ENCODE data around the gene CD58.
A peak's percentile ranks its signal among the peaks of the same experiment; 100 is the strongest.

Gene CD58

DNA sequence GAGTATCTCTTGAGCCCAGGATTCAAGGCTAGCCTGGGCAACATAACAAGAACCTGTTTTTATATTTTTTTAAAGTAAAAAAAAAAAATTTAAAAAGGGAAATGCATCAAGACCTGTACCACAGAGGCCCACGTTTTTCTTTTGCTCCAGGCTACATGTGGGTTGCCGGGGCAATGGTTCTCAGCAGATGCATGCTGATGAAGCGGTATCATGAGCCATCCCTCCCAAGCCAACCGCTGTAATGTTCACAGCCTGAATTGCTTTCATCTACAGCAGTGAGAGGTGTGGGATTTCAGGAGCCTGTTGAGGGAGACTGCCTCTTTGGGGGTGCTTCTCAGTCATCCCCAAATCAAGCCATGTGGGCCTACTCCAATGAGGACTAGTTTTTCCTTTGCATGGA, 60.5 kb downstream of the CD58 start:
- DNase-seq (ENCODE audit: low read depth, low spot score), result no peak

DNA sequence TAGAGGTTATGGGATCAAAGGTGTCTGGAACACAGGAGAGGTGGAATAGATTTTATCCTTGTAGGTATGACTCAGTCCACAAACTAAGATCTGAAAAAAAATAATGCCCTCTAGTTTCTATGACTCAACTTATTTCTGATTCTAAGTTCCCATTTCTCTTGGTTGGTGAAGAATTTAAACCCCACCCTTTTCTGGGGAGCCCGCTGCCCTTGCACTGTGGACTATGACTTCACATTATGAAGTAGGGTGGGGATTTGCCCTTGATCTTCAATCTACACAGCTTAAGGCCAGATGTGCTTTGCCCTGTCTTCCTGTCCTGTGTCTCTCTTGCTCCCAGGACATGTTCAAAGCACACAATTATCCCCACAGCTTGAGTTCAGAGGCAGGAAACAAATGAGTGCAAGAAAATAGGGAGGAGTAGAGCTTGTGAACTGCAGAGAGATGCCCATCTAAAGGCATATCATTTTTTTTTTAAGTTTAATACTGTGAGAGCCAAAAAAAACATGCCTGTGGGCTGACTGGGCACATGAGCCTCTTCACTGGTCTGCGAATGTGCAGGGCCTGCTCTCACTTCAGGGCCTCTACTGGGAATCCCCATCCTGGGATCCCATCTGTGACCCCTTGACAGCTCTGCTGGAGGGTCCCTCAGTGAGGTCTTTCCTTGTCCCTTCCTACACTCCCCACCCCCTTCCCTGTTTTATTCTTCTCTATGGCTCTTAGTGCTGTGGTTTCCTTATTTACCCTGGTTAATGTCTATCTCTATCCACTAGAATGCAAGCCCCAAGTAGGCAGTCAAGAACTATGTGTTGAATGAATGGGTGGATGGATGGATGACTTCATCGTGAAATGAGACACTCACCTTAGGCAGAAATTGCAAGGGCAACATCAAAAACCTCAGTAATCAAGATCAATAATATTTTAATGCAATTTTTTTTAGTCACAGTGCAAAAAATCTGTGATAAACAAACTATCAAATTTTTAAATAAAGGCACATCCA, 61.5 kb downstream of the CD58 start:
- DNase-seq (ENCODE audit: low read depth, low spot score), result peak; percentile 69

DNA sequence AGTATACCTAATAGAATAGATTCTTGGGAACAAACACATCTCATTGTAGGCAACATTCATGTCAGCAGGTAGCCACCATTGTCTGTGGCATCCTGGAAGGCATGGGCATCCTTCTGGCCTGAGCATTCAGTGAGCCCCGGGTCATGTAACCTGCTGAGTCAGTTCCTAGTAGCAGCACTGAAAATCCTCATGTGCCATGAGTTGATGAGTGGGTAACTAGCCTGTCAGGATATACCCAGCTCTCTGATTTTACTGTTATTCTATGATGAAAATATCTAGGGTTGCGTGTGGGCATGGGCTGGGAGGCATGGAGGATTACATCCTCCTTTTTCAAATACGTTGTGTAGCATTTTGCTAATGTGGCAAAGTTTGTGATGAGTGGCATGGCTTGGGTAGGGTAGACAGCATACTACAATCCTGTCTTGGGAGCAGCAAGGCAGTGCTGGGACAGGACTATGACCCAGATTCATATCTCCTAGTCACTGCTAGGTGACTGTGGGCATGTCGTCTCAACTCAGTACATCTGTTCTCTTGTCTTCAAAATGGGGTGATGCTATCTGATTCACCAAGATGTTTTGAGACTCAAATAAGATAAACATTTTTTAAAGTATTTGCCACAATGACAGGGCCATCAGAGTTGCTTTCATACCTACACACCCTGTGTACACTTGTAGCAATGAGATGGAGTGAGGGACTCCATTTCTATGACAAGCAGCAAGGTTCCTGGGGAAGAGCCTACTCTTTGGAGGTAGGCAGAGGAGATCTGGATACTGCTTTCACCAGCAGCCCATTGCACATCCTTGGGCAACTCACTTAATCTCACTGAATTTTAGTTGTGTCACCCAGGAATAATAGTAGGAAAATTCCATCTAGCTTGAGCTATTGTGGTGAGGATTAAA, 62.5 kb downstream of the CD58 start:
- DNase-seq (ENCODE audit: low read depth, low spot score), result no peak

DNA sequence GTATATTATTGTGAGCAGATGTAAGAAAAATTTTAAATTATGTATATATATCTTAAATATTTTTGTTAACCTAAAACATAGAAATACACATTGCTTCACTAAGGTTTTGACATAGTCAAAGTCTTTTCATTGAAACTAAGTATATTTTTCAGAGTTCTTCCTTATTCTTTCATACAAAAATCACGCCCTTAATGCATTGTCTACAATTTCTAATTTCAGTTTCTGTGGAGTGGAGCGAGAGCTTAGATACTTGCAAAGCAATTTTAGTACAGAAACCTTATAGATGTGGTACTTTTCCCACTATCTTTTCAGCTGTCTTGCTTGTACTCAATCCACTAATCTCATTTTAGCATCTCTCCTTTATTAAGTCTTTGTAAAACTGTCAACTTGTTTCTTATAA, 63.2 kb downstream of the CD58 start:
- DNase-seq (ENCODE audit: low read depth, low spot score), result no peak

DNA sequence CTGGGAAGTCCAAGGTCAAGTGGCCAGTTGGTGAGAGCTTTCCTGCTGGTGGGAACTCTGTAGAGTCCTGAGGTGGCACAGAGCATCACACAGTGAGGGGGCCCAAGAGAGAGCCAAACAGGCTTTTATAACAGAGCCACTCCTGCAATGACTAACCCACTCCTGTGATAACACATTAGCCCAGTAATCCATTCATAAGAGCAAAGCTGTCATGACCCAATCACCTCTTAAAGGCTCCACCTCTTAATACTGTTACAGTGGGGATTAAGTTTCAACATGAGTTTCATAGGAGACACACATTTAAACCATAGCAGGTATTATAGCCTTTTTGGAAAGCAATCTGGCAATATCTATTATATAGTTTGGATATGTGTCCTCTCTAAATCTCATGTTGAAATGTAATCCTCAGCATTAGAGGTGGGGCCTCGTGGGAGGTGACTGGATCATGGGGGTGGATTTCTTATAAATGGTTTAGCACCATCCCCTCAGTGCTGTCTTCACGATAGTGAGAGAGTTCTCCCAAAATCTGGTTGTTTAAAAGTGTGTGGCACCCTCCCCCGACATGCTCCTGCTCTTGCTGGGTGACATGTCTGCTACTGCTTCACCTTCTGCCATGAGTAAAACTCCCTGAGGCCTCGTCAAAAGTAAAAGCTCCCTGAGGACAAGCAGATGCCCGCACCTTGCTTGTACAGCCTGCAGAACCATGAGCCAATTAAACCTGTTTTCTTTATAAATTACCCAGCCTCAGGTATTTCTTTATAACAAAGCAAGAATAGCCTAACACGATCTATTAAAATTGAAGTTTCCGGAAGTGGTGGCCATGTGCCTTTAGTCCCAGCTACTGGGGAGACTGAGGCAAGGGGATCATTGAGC, 64.5 kb downstream of the CD58 start:
- no peak for DNase-seq (ENCODE audit: low read depth, low spot score)

DNA sequence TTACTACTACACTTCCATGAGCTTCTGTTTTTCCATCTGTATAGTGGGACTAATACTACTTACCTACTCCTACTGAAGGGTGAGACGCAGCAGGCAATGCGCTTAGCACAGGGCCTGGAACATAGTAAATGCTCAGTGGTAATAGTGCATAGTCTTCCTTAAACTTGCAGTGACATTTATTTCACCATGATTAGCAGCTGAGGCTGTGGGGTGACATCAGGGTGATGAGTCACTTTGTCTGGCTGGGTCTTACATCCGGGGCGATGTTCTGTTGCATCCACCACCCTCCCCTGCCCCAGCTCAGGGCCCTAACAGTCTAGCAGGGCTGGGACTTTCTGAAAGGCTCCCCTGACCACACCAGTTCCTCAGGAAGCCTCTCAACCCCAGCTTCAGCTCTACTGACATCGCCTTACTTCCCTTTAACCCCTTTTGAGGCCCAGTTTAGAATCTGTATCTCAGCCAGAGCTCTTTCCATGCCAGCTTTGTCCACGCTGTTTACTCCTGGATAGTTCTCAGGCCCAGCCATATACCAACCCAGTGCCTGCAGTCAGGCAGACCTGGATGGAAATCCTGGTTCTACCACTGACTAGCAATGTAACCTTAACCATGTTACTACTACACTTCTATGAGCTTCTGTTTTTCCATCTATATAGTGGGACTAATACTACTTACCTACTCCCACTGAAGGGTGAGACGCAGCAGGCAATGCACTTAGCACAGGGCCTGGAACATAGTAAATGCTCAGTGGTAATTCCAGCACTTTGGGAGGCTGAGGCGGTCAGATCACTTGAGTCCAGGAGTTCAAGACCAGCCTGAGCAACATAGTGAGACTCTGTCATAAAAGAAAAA, 66.3 kb downstream of the CD58 start:
- DNase-seq (ENCODE audit: low read depth, low spot score), result no peak

DNA sequence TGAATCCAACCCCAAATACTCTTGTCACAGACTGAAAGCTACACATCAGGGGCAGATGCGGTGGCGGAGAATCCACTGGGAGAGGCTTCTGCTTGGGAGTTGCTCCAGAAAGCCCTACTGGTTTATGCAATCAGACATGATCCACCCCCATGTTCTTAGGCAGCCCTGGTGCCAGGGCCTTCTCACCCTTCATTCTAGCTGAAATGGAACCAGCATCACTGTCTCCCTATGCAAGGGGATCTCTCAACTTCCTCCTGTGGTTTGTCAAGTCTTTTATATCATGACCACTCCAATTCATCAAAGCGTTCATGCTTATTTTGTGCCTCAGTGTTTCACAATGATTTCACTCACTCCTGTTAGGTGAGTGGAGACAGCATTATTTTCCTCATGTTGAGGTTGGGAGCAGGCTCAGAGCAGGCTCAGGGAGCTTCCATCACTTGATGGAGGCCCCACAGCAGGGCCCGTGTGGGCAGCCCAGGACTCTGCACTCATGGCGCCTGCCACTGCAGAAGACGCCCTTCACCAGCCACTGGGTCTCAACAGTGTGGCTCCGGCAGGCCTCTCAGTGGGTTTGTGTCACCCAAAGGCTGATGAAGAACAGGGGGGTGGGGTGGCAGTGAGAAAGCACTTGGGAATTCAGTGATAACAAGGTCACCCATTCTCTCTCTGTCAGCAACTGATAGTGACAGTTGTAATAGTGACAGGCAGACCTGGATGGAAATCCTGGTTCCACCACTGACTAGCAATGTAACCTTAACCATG, 67.1 kb downstream of the CD58 start:
- DNase-seq (ENCODE audit: low read depth, low spot score), result no peak

DNA sequence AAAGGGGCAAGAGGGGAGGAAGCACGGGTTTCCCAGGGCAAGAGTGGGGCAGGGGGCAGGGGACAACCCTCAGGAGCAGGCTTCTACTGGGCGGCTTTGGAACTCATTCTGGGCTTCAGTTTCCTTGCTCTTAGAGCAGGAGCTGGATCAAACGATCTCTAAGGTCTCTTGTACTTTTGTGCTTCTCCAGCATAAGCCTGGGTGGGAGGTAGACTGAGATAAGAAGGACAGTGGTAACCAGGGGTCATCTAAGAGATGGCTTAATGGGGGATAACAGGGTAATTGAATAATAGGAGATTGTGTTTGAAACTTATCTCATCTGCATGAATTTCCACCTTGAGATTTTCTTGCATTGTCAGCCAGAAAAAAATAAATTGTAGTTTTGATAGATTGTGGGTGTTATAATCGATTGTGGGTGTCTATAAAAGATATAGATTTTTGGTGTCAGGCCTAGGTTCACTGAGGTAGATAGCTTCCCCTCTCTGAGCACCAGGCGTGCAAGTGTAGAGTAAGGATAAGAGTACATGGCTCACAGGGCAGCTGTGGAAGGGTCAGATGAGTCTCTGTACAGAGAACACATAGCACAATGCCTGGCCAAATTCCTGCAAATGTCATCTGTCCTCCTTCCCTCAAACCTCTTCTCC, 68.0 kb downstream of the CD58 start:
- no peak for DNase-seq (ENCODE audit: low read depth, low spot score)

DNA sequence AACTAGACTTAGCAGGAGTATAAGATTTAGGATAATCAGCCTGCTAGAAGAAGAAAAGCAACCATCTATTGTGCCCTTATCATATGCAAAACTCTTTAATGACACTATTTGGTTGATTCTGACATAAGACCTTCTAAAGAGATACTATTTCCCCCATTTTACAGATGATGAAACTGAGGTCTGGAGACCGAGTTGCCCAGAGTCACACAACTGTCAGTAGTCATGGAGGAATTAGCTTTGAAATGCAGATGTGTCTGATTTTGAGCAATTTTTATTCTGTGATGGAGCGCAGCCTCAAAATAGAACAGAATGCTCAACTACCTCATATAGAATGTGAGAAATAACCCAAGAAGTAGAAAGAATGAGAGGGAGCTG, 69.0 kb downstream of the CD58 start:
- DNase-seq (ENCODE audit: low read depth, low spot score), result no peak

DNA sequence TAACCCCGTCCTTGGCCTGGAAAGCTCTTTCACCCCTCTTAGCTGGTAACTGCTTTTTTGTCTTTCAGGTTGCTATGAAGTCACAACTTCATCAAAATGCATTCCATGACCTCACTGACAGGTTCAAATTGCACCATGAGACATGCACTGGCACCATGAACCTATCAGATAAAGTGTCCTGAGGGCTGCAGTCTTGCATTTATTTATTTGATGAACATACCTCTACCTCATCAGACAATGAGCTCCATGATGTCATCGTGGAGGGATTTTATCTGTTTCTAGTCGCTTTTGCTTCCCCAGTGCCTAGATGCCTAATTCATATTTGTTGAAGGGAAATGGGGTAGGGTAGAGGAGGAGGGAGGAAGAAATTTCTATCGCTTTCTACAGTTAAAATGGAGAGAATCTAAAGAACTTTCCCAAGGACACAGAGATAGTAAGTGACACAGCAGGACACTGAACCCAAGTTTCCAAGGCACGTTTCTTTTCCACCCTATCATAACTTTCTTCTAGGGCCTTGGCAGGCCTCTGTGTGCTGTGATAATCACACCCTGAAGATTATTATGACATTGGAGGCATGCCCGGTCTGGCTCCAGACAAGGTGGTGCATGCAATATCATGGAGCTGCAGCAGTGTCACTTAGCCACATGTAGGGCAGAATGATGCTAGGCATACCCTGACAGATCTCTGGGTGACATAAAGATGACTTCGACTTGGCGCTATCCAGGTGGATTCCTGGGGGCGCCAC, 69.5 kb downstream of the CD58 start:
- DNase-seq (ENCODE audit: low read depth, low spot score), result no peak

DNA sequence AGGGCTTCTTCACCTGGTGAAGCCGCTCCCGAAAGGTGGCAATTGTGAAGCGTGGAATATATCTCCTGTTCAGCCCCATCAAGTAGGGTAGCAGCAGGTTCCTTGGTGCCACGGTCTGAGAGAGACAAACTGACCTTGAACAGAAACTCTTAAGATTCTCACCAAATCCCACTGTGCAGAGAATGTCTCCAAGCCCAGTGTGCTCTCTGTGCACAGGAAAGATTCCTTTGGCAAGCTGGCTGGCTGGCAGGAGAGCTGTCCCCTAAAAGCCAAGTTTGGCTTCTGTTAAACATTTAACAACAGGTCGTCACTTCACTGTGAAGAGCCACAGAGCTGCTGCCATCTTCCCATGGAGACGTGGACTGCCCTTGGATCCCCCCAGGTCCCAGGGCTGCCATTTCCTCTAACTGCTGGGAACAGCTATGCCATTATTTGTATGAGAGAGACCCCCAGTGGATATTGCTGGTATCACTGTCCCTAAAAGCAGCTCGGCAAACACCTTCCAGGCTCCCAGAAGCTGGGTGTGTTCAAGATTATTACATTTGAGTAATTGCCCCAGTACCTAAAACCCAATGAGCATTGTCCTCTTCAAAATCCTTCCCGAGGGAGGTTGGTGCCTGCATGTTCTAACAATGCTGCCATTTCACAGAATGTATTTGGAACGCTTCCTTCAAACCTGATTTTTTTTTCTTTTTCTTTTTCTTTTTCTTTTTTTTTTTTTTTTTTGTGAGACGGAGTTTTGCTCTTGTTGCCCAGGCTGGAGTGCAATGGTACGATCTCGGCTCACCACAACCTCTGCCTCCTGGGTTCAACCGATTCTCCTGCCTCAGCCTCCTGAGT, 71.8 kb downstream of the CD58 start:
- no peak for DNase-seq (ENCODE audit: low read depth, low spot score)

DNA sequence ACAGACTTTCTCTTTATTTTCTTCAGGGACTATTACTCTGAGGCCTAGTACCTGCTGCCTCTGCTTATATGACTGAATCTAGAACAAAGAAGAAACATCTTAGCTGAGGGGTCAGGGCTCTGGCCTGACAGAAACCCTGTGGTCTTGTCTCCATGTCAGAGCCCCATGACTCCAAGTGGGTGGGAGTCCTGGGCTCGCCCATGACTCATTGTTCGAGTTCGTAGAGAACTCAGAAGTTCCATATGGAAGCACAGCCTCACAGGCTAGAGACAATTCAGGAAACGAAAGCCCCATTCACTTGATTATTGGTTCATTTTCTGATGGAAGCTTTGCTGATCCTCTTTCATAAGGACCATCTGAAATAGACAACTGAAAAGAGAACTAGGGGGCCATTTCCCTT, 73.2 kb downstream of the CD58 start:
- DNase-seq (ENCODE audit: low read depth, low spot score), result no peak

DNA sequence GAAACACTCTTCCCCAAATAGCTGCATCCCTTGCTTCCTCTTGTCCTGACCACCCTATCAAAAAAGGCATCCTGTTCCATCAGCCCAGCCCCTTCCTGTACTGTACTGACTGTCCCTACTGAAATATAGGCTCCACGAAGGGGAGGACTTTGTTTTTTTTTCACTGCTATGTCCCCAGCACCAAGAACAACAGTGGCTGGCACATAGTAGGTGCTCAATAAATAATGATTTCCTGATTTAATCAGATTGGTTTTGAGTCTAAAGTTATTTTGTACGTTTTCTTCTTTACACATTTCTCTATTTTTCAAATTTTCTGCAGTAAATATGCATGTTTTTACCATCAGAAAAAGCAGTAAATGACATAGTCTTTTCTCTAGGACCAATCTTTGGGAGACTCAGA, 73.9 kb downstream of the CD58 start:
- DNase-seq (ENCODE audit: low read depth, low spot score), result no peak

DNA sequence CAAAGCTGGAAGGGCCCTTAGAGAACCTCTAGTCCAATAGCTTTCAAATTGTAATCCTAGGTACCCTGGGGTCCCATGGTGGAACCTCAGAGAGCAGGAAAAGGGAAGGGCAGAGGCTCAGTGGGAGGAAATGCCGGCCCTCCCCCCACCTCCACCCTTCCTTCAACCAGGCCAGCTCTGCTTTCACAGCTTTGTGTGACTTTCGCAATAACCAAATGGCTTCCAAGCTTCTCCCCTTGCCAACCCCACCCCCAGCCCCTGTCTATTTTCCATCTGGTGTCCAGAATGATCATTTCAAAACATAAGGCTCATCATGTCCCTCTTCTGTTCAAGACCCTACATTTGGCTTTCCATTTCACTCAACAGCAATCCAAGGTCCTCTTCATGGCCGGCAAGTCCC, 74.4 kb downstream of the CD58 start:
- no peak for DNase-seq (ENCODE audit: low read depth, low spot score)

DNA sequence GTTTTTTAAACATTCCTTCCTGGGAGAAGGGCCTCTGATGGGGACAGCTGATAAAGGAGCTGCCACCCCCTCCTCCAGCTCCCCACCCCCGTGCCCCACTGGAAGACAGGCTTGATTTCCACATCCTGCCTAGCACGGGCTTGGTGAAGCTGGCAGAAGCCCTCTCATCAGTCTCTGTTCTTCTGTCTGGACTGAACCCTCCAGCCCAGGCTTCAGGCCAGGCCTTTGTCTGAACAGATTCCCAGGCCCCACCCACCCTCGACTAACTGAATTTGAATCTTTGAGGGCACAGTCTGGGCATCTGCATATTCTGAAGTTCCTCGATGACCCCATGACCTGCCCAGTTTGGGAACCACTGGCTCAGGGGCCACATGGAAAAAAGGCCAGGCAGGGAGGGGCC, 75.3 kb downstream of the CD58 start:
- DNase-seq (ENCODE audit: low read depth, low spot score), result no peak

DNA sequence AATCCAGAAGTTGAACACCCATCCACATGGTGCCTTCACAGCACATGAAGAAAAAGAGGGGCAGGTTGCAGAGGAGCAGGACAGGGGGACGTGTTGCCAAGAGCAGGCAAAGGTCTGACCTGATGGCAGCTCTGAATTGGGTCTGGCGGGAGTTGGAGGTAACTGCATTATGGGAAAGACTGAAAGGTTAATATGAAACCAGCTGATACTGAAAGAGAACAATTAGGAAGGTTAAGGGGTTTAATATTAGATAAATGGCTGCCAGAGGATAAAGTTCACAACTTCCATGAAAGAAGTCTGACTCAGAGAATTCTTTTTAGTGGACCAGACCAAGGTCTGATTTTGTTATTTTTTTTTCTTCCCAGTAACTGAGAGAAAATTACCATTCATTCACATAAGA, 76.1 kb downstream of the CD58 start:
- no peak for DNase-seq (ENCODE audit: low read depth, low spot score)

DNA sequence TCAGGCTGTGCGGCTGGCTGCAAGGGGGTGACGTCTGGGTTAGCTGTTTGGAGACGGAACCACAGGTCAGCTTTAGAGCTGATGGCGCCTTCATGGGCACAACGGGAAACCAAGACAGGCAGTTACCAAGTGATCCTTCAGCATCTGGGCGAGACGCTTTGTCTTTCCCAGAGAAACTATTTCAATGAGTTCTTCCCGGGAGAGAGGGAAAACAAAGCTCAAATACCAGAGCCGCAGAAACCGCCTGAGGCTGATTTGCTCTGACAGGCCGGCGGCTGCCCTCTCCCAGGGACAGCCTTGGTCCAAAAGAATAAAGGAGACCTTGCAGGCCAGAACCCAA, 76.5 kb downstream of the CD58 start:
- DNase-seq (ENCODE audit: low read depth, low spot score), result no peak
